SK-N-DZ (cell line): ENCODE measurements around the gene ADAP2.

ENCODE experiments used
- small RNA-seq, 2 experiments: library from RNA; depleted of rRNA; stranded (forward); fragments of <200 nt; gene quantifications; one replicate each; pipeline ENCODE3, GENCODE V24; 2014

ADAP2 gene

Small RNA genes within 50 kb of the gene (small RNA-seq; reads per million reads assigned to genes)
- gene AC138207.3, result 0 reads per million in 2 experiments
- gene RN7SL138P, result 0 to 0.67 reads per million in 2 experiments
